ENCODE data around the gene MAP4K4.
"Not testable (repeated sequence)": the region's sequence is repeated elsewhere in the genome, so short reads cannot be mapped to it uniquely, and the experiment has no call there.

MAP4K4 gene

DNA sequence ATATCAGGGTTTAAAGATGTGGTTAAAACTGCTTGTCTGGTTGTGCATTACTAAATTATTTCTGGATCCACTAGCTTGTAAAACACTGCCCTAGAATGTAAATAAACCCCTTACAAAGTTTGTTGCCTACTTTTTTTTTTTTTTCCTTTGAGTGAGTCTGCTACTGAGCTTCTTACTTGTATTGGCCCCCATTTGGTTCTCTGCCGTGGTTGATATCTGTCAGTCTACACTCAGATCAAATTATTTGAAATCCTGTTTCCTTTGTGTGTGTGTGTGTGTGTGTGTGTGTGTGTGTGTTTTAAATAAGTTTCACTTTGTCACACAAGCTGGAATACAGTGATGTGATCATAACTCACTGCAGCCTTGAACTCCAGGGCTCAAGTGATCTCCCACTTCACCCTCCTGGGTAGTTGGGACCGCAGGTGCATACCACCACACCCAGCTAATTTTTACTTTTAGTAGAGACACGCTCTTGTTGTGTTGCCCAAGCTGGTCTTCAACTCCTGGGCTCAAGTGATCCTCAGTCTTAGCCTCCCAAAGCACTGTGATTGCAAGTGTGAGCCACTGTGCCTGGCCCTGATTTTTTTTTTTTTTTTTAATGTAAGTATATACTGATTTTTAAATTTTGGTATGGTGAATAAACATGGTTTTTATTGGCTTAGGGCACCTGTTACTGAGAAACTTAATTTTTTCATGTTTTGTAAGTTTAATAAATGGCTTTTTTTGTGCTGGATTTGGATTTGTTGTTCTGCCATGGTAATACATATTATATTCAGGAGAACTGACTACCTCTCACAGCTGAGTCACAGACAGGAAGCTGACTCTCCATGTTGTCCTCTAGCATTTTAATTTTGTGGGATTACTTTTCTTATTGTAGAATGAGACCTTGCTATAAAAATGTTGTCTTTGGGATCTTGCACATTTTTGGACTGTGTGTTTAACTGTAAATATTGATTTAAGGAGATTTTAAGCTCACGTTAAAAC is 48.5 kb downstream of the MAP4K4 start:
- no peak for DNase-seq

- DNase-seq, result no peak
Observed at GRCh38 chr2:101748000-101748399, 50.5 kb downstream of the MAP4K4 start.

- not testable (repeated sequence) for DNase-seq
Observed at GRCh38 chr2:101748462-101748861, 51.0 kb downstream of the MAP4K4 start.

DNA sequence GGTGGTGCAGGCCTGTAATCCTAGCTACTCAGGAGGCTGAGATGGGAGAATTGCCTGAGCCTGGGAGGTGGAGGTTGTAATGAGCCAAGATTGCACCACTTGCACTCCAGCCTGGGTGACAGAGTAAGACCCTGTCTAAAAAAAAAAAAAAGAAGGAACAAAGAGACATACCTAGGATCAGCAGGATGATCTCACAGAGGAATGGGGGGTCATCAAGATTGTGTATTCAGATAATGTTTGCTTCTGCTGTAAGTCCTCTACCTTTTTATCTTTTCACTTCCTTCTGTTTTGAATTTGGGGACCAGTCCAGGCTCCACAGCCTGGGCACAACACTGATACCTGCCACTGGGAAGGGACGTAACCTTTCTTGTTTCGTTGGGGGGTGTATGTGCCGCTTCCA is 53.2 kb downstream of the MAP4K4 start:
- DNase-seq, result no peak

DNA sequence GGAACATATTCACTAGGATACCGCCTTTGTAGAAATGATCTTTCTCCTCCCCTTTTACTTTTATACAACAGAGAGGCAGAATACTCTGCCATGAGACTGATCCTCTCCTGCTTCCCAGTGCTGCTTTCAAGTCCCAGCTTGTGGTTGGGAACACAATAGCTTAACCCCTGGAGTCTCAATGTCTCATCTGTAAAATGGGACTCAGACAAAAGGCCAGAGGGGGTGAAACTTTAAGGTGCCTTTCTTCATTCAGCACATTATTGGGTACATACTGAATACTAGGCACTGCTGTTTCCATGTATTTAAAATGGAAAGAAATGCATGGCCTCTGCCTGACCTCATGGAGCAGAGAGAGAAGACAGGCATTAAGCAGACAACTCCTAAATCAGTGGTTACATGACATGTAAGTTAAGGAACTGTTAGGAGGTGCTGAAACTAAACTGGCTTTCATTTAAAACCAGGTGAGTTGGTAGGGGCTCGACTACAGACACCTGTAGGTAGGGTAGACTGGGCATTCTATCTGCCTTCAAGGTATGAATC is 53.8 kb downstream of the MAP4K4 start:
- DNase-seq, result no peak

- DNase-seq, result no peak
Observed at GRCh38 chr2:101751875-101752619, 54.5 kb downstream of the MAP4K4 start.

- DNase-seq, result no peak
Observed at GRCh38 chr2:101752716-101753616, 55.5 kb downstream of the MAP4K4 start.

GRCh38 chr2:101753720-101754490 is 56.4 kb downstream of the MAP4K4 start:
- DNase-seq, result no peak

DNA sequence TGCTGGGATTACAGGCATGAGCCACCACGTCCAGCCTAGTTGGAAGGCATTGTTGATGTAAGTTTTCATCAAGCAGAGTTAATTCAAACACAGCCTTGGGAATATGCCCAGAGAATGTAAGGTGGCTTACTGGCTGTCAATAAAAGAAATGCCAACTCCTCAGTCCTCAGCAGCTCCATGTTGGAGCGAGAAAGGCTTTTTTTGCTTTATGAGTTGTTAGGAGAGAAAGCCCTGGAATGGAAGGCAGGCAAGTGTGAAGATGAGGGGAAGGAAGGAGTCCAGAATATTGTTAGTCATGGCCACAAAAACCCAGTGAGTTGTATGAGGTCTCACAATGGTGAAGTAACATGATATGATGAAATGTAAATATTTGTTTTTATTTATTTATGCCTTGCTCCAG is 57.1 kb downstream of the MAP4K4 start:
- no peak for DNase-seq

GRCh38 chr2:101756266-101756665 is 58.8 kb downstream of the MAP4K4 start:
- no peak for DNase-seq

DNA sequence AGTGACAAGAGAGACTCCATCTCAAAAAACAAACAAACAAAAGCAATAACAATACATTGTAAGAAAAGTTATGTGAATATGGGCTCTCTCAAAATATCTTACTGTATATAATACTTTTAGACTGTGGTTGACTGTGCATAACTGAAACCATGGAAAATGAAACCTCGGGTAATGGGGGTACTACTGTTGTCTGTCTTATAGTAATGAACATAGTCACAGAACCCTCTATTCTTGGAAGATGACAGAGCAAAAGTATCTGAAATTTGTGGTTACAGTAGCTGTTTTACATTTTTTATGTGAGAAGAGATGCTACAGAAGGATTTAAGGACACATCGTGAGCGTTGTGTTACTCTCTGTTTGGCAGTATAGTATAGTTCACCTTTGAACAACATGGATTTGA is 60.5 kb downstream of the MAP4K4 start:
- no peak for DNase-seq

- DNase-seq, result no peak
Observed at GRCh38 chr2:101759162-101759561, 61.7 kb downstream of the MAP4K4 start.

DNA sequence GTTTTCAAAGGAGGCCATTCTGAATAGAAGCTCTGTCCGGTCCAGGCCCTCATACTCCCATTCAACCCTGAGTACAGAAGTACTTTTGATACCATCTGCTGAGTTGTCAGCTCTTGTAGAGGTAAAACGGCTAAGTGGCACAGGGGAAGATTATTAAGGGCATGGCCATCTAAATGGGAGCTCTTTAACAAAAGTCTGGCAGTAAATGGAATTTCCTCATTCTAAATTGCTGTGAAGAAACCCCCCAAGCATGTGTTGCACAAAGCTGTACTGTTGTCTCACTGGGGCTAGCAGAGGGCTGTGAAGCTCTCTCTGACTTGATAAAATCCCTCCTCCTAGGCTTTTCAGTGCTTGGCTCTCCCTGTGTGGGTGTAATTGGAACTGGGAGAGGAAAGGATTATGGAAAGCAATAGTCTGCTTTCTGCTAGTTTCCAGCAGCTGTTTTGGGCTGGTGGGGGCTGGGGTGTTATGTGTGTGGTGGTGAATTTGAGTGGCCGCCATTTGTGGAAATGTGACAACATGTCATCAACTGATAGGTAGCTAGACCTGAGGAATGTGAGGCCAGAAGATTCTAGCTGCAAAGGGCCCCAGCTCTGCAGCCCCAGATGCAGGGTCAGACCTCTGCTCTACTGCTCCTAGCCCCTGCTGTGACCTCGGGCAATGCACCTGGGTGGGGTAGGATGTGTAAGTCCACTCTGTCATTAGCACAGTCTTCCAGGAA is 65.1 kb downstream of the MAP4K4 start:
- no peak for DNase-seq

DNA sequence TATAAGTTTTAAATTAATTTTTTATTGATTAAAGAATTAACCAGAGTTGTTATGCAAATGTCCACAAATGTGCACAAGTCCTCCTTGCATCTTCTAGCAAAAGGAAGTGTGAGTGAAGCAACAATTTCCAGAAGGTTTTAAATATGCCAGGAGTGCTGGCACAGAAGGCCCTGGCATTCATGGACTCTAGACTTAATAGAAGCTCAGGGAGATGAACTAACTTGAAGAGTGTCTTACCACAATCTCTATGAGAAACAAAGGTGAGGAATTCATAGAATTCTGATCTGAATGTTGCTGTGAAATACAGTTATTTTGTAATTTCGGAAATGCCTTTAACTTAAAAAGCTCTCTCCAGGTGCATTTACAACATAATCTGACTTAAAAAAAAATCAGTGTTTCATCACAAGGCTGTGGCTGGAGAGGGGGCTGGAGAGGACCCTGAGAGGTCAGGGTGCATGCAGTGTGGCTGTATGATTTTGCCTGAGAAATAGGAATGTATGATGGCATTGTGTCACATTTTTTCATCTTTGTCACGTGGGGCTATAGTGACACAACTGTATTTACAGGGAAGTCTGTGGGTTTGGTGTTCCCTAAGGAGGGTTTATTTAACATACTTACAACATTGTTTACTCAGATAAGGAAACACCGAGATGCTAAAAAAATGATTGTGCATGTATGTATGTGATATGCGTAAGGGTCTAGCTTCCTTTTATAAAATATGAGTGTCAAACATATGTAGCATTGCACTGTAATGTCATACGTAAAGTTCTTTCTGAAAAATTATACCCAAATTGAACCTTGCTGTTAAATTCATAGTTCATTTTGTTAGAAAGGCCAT is 66.2 kb downstream of the MAP4K4 start:
- no peak for DNase-seq

- no peak for DNase-seq
Observed at GRCh38 chr2:101766337-101766736, 68.8 kb downstream of the MAP4K4 start.

- DNase-seq, result no peak
Observed at GRCh38 chr2:101766871-101767739, 69.6 kb downstream of the MAP4K4 start.

DNA sequence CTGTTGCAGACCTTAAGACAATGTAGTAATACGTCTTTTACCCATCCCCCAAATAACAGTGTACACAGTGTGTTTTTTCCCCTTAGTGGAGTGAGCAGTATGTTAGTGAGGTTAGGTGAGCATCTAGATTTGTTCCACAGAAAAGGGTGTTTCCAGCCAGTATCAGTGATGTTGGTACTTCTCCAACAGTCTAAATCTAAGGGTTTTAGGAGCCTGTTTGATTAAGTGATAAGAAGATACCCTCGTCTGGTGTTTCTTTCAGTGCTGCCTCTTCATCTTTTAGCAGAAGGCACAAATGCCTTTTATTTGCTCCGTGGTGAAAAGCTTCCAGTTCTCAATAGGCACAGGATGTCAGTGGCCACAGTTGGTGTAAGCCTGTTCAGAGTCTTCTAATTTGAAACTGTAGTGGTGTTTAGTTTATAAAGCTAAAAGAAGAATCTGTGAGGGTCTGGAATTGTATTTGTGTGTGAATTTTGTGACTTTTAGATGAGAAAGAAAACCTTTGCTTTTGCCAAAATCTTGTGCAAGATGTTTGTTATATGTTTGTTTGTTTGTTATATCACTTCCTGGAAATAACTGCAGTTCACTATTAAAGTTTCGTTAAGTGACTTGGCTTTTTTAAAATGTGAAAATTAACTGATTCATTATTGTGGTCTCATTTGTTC is 71.2 kb downstream of the MAP4K4 start:
- DNase-seq, result no peak

DNA sequence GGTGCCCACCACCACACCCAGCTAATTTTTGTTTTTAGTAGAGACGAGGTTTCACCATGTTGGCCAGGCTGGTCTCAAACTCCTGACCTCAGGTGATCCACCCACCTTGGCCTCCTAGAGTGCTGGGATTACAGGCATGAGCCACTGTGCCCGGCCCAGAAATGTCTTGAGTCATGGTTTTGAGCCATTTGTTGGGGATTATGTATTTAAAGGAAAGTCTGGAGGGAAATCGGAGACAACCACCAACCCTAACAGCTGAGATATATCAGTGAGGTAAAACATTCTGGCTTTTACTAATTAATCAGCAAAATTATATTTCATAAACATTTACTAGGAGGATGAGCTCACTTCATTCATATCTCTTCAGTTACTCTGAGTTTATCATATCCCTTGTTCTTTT is 72.2 kb downstream of the MAP4K4 start:
- DNase-seq, result not testable (repeated sequence)

GRCh38 chr2:101770726-101771125 is 73.2 kb downstream of the MAP4K4 start:
- DNase-seq, result peak; percentile 3

Data from NCI-H2107 (cell line).